PC-9 (cell line): ENCODE measurements around the gene KPNA1. TPM values are rescaled to one million over a fixed set of nuclear protein-coding genes. Genes with fewer than 3 reads are reported as not detected.

Experiments used
- BruUV-seq: library from RNA; stranded (reverse); fragments of 400-500 nt; replicated peaks from 2 replicates; lab custom pipeline; 2021; lab: Mats Ljungman, UMichigan
- CTCF ChIA-PET: fragments of 300-600 bp; sonication (Branson Sonifier 250); formaldehyde crosslinking; loops from one replicate; lab custom pipeline; 2022; ENCODE audit warnings: antibody characterized with exemption; lab: Charles Lee
- POLR2A ChIA-PET: fragments of 300-600 bp; sonication (Branson Sonifier 250); formaldehyde crosslinking; loops from one replicate; lab custom pipeline; 2022; ENCODE audit warnings: antibody characterized with exemption; ENCODE audit not compliant: unreplicated experiment; lab: Charles Lee
- DNase-seq, 2 experiments: peaks; one replicate each; pipeline versions ENCODE4 v3.0.0 to v3.0.0-alpha.2; 2015 to 2022; ENCODE audit warnings: mixed read lengths in 1 of 2
- H2AFZ ChIP-seq: fragments of 200-600 bp; sonication (generic); 2 replicates; pipeline ENCODE4 v1.8.1; 2017; ENCODE audit warnings: antibody characterized with exemption
- H3F3A ChIP-seq: fragments of 200-600 bp; sonication (generic); 2 replicates; pipeline ENCODE4 v1.8.1; 2017; ENCODE audit warnings: antibody characterized with exemption, mild to moderate bottlenecking, low read depth; ENCODE audit not compliant: insufficient read depth
- H3K27ac ChIP-seq: fragments of 200-600 bp; sonication (generic); 2 replicates; pipeline ENCODE4 v1.6.1; 2016; ENCODE audit warnings: mixed run types
- H3K27me3 ChIP-seq: fragments of 200-600 bp; sonication (generic); 2 replicates; pipeline ENCODE4 v1.6.1; 2016; ENCODE audit warnings: low read depth, mixed run types; ENCODE audit not compliant: insufficient read depth
- H3K36me3 ChIP-seq: fragments of 200-600 bp; sonication (generic); 2 replicates; pipeline ENCODE4 v1.6.1; 2016; ENCODE audit warnings: low read depth, mixed run types
- H3K4me1 ChIP-seq: fragments of 200-600 bp; sonication (generic); replicated peaks from 2 replicates; pipeline ENCODE4 v1.6.1; 2016; ENCODE audit warnings: mixed run types; ENCODE audit not compliant: insufficient read depth
- H3K4me2 ChIP-seq: fragments of 200-600 bp; sonication (generic); 2 replicates; pipeline ENCODE4 v1.6.1; 2017; ENCODE audit warnings: mixed run types
- H3K4me3 ChIP-seq: fragments of 200-600 bp; sonication (generic); 2 replicates; pipeline ENCODE4 v1.6.1; 2016; ENCODE audit warnings: mixed run types
- H3K79me2 ChIP-seq: fragments of 200-600 bp; sonication (generic); 2 replicates; pipeline ENCODE4 v1.6.1; 2017; ENCODE audit warnings: low read depth, mixed run types
- H3K9me2 ChIP-seq: fragments of 200-600 bp; sonication (generic); 2 replicates; pipeline ENCODE4 v1.8.1; 2017; ENCODE audit warnings: mild to moderate bottlenecking; ENCODE audit not compliant: insufficient read depth
- H3K9me3 ChIP-seq: fragments of 200-600 bp; sonication (generic); 2 replicates; pipeline ENCODE4 v1.8.1; 2016; ENCODE audit warnings: low read depth; ENCODE audit not compliant: insufficient read depth
- H4K20me1 ChIP-seq: fragments of 200-600 bp; sonication (generic); 2 replicates; pipeline ENCODE4 v1.8.1; 2017; ENCODE audit not compliant: insufficient read depth
- EZH2 ChIP-seq: fragments of 200-600 bp; sonication (generic); IDR thresholded peaks from 2 replicates; pipeline ENCODE4 v1.8.0; 2017; ENCODE audit warnings: antibody characterized with exemption, low read depth
- intact Hi-C: fragments of 100-400 bp; cut with micrococcal nuclease; formaldehyde crosslinking; loops from one replicate; pipeline ENCODE4 v1.10.0; 2022; ENCODE audit not compliant: unreplicated experiment
- total RNA-seq: library from RNA; stranded (reverse); gene quantifications from 2 replicates; pipeline ENCODE4 v1.2.3, GENCODE V29; 2021
- TF ChIP-seq, protein P1 (sequence below): fragments of 200-600 bp; sonication (generic); conservative IDR thresholded peaks from 2 replicates; pipeline ENCODE4 v1.6.1; 2017; ENCODE audit warnings: mixed run types, antibody characterized with exemption, mild to moderate bottlenecking, moderate library complexity

The KPNA1 gene
- total RNA-seq, 1 experiment from 2014 or later, result 89.2 TPM

DNA sequence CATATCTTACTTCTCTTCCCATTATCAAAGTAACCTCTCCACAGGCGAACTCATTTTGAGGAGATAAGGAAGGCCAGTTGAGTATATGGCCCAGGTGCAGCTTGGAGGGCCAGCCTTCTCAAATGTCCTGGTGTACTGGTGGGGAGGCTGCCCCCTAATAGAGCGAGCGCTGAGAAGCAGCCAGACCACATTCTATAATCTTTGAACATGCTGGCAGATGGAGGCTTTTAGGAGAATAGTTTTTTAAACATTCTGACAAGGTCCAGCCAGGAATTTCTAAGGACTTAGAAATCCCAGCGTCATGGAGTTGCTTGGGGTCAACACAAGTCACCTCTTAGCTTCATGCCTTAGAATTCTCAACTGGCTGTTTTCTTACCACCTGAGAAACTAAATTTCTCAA, 104.6 kb downstream of the KPNA1 start:
- Histone ChIP-seq H3K4me3 (no peak overlapping the region), H3K27ac (peak overlapping the region; percentile 21; the same call in 1 of the 2 replicates), H3K27me3 (no peaks in the 10 kb centered on the region), H3K9me2 (no peaks in the 10 kb centered on the region), H3K9me3 (no peaks in the 10 kb centered on the region), H2AFZ (no peak overlapping the region), H4K20me1 (no peaks in the 10 kb centered on the region), H3K79me2 (peaks cover 22% of the 10 kb centered on the region), H3K4me1 (peaks cover 24% of the 10 kb centered on the region), H3K36me3 (0 out of 2 replicates have a peak, but pooled peaks cover 9% of the 10 kb centered on the region), H3F3A (peaks cover 7% of the 10 kb centered on the region), H3K4me2 (no peak overlapping the region)
- no TSS peak for BruUV-seq
- ChIA-PET CTCF (no interaction called here), POLR2A (no interaction called here)
- no peak for DNase-seq
- TF ChIP-seq EZH2, result no peak
- TF ChIP-seq, protein P1, sequence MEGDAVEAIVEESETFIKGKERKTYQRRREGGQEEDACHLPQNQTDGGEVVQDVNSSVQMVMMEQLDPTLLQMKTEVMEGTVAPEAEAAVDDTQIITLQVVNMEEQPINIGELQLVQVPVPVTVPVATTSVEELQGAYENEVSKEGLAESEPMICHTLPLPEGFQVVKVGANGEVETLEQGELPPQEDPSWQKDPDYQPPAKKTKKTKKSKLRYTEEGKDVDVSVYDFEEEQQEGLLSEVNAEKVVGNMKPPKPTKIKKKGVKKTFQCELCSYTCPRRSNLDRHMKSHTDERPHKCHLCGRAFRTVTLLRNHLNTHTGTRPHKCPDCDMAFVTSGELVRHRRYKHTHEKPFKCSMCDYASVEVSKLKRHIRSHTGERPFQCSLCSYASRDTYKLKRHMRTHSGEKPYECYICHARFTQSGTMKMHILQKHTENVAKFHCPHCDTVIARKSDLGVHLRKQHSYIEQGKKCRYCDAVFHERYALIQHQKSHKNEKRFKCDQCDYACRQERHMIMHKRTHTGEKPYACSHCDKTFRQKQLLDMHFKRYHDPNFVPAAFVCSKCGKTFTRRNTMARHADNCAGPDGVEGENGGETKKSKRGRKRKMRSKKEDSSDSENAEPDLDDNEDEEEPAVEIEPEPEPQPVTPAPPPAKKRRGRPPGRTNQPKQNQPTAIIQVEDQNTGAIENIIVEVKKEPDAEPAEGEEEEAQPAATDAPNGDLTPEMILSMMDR, result no peak
- intact Hi-C loops, result no loop called here

DNA sequence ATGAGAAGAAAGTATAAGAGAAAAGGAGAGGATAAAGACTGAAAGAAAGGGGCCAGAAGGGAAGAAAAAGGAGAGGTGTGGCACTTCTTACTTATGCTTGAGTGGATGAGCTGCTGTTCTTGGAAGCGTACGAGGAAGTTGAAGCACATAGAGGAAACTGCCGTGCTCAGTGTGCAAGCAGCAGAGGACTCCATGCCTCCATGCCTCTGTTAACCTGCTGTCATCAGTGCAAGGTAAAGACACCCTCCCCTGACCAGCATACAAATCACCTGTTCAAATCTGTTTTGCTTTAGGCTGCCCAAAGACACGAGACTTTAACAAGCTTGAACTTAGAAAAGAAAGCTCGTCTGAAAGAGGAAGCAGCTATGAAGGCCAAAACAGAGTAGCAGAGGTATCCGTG, 105.3 kb downstream of the KPNA1 start:
- TF ChIP-seq, protein P1, result no peak
- TF ChIP-seq EZH2, result no peak
- Histone ChIP-seq H4K20me1 (no peaks in the 10 kb centered on the region), H3K4me1 (peaks cover 18% of the 10 kb centered on the region), H2AFZ (no peak overlapping the region), H3K9me2 (no peaks in the 10 kb centered on the region), H3K27ac (no peak overlapping the region), H3K79me2 (peaks cover 16% of the 10 kb centered on the region), H3F3A (peaks cover 5% of the 10 kb centered on the region; the same call in 1 of the 2 replicates), H3K27me3 (no peaks in the 10 kb centered on the region), H3K4me2 (no peak overlapping the region), H3K36me3 (0 out of 2 replicates have a peak, but pooled peaks cover 9% of the 10 kb centered on the region), H3K9me3 (no peaks in the 10 kb centered on the region), H3K4me3 (no peak overlapping the region)
- intact Hi-C loops, result no loop called here
- ChIA-PET CTCF (no interaction called here), POLR2A (interaction anchor here (0.6 kb wide), 1 partner anchor 1156 kb away, joined by 3 read pairs; no protein-coding TSS in a partner anchor)
- BruUV-seq, result no TSS peak
- DNase-seq, result no peak

DNA sequence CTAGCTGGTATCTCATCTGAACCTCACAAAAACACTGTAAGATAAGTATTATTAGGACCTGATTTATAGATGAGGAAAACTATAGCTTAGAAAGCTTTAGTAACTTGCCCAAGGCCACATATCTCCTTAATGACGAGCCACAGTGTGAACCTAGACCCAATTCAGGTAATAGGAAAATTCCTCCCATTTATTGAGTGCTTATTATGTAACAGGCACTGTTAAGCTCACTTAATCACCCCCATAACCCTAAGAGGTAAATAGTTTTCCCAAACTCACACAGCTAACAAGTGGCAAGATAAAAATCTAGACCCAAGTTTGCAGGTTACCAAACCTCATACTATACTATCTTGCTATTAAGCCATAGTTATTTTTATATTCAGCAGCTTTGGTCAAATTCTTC, 106.8 kb downstream of the KPNA1 start:
- no peaks in the 10 kb centered on the region for H3K9me2 ChIP-seq
- 0 out of 2 replicates have a peak, but pooled peaks cover under 1% of the 10 kb centered on the region for H3K79me2 ChIP-seq
- H3K4me1 ChIP-seq, result peaks cover 12% of the 10 kb centered on the region
- BruUV-seq, result no TSS peak
- intact Hi-C loops, result no loop called here
- H3K27ac ChIP-seq, result peak overlapping the region; percentile 44
- H2AFZ ChIP-seq, result no peak overlapping the region
- H3K27me3 ChIP-seq, result no peaks in the 10 kb centered on the region
- peak in 1 of 2 experiments; percentile 82 for DNase-seq
- peak overlapping the region; percentile 12 for H3K4me2 ChIP-seq
- no peaks in the 10 kb centered on the region for H4K20me1 ChIP-seq
- 0 out of 2 replicates have a peak, but pooled peaks cover 9% of the 10 kb centered on the region for H3K36me3 ChIP-seq
- peaks cover 5% of the 10 kb centered on the region; the same call in 1 of the 2 replicates for H3F3A ChIP-seq
- POLR2A ChIA-PET, result interaction anchor here (1.0 kb wide), 1 partner anchor 24 kb away, joined by 6 read pairs; the partner anchor contains the start of gene FAM162A
- CTCF ChIA-PET, result interaction anchor here (0.6 kb wide), 1 partner anchor 233 kb away, joined by 3 read pairs; no protein-coding TSS in a partner anchor
- TF ChIP-seq, protein P1, result no peak
- no peak for TF ChIP-seq EZH2
- no peak overlapping the region for H3K4me3 ChIP-seq
- H3K9me3 ChIP-seq, result no peaks in the 10 kb centered on the region
